GM21529 (cell line): ENCODE measurements around the gene PAX3.

Experiments
- ATAC-seq: cut with Tn5 transposase; IDR thresholded peaks from one replicate; pipeline ENCODE4 v1.9.1; 2021; ENCODE audit not compliant: unreplicated experiment

PAX3 gene

DNA sequence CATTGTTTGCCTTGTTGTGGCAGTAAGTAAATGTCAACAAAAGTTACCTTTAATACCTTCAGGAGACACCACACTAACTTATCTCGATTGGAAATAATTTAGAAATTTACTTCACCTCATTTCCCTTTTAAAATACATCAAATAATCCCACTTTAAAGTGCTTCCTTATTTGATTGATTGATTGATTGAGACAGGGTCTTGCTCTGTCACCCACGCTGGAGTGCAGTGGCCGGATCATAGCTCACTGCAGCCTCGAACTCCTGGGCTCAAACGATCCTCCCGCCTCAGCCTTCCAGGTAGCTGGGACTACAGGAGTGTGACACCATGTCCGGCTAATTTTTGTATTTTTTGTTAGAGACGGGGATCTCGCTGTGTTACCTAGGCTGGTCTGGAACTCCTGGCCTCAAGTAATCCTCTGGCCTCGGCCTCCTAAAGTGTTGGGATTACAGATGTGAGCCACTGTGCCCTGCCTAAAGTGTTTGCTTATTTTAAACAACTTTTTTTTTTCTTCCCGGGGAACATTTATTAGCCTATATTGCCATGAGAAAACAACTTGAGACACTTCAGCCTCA, 12.0 kb upstream of the PAX3 start:
- no peak for ATAC-seq

GRCh38 chr2:222309766-222310165, 11.0 kb upstream of the PAX3 start:
- ATAC-seq, result no peak

DNA sequence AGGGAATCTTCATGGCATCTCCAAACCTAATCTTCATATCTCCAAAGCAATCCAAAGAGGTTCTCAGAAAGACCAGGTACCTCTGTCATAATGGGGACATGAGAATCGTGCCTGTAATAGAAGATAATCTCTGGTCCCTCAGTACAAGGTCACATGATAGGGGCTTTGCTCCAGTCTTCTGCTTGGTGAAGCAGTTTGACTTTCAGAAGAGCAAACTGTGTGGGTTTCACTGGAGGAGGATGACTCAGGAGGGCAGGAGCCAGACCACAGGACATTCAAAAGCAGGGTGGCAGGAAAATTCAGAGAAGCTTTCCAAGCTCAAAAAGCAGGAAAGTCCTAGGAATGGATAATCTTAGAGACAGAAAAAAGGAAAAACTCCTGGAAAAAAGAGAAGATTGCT, 10.6 kb upstream of the PAX3 start:
- no peak for ATAC-seq

- no peak for ATAC-seq
These were observed 9.4 kb upstream of the PAX3 start for GRCh38 chr2:222307978-222308730.

DNA sequence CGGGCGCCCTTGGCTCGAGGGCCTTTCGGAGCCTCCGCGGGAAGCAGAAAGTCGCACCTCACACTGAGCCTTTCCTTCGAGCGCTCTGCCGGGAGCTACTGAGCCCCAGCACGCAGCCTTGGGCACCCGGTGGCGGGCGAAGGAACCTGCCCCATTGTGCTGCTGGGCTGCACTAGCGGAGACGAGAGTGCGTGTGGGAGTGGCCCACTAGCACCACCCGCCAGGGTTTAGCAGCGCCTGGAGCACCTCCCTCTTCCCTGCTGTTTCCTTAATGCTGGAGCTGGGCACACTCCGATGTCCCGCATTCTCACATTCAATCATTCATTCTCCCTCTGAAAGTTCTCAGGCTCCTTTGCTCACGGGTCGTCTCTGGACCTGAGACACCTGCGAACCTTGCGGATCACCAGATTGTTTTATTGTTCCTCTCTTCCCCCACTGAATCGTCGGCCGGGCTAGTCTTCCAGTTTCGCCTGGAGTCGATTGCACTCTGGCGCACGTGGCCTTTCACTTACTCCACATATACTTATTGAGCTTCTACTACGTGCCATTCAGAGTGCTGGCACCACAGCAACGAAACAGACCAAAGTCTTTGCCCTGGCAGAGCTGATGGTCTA, 8.5 kb upstream of the PAX3 start:
- no peak for ATAC-seq

DNA sequence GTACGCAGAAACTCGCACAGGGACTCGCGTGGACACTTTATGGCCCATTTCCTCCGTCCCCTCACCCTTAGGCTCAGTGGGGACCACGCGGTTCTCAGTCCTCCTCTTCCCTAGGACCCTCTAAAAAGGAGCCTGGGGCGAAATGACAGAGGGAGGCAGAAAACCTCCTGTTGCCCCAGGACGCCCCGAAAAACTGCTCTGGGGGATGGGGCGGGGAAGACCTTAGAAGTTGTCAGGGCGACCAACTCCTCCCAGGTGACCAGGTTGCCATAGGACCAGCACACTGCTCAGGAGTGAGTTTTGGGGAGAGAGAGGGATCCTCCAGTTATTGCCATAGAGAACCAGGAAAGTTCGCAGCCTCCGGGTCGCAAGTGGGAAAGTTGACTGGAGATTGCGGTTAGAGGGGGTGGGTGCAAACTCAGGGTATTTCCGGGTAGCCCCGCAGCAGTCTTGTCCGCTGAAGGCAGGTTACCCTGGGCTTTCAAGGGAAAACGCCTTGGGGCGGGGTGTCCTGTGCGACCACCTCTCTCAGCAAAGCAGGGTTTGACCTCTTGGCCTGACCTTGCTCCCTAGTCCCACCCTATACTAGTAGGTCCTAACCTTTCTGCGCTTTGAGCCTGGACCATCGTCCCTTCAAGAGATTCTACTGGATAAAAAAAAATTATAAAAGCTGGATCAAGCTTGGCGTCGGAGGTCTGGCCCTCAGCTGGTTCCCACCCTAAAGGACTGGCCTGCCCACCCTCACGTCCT, 7.8 kb upstream of the PAX3 start:
- no peak for ATAC-seq

DNA sequence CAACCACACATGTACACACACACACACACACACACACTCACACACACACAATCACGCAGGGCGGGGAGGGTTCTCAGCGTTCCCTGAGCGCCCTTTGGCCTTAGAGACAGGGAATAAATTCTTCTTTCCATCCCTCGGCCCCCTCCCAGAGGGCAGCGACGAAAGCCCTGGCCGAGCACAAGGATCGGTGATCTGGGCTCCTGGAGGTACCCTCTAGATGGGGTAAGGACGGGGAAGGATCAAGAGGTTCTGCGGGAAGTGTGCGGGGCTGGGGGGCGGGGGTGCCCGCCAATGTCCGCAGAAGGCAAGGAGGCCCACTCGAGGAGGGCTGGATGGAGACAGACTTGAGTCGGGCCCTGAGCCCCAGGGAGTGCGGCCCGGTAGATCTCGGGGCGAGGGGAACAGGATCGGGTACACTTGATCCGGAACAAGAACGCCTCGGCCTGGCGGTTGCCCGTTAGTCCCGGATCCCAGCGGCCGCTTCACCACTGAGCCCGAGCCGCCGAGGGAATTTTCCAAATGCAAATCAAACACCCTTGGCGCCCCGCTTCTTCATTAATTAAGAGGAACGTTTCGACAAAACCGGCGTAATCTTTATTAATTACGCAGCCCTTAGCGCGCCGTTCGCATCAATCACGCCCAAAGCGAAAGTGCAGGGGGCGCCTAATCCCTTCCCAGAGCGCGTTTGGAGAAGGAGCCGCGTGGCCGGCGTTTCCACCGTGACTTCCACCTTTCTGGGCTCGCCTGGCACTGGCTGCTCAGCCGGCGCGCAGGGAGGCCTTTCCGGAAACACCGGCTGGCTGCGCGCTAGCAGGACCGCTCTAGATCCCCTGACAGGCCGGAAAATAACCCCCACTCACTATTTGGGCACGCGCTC, 7.0 kb upstream of the PAX3 start:
- peak; percentile 60 for ATAC-seq

DNA sequence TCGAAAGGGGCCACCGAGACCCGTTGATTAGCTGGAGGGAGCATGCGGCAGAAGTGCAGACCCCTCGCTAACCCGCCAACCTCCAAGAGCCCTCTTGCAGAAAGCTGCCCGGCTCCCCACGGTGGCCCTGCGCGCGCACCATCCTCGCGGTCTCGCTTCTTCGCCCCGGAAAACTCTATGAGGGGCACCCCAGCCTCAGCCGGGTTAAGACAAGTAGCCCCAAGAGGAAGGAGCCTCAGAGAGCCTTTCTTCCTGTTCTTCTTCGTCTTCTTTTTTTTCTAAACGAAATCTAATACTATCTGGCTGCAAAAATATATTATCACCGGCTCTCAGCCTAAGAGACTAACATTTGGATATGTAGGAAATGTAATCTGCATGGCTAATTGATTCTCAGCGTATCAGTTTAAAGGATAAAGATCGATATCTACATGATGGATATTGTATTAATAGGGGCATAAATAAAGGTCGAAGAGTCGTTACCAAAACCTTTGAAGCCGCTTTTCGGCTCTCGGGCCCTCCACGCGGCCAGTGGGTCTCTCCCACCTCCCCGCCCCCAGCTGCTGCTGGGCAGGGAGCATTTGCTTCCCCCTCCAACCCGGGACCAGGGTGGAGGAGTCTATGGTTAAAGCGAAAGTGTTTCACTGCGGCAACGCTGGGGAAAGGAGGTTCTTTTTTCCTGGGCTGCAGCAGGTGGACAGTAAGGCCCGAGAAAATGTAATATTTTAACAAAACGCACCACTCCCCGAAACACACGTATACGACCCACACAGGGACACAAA, 6.1 kb upstream of the PAX3 start:
- ATAC-seq, result no peak

DNA sequence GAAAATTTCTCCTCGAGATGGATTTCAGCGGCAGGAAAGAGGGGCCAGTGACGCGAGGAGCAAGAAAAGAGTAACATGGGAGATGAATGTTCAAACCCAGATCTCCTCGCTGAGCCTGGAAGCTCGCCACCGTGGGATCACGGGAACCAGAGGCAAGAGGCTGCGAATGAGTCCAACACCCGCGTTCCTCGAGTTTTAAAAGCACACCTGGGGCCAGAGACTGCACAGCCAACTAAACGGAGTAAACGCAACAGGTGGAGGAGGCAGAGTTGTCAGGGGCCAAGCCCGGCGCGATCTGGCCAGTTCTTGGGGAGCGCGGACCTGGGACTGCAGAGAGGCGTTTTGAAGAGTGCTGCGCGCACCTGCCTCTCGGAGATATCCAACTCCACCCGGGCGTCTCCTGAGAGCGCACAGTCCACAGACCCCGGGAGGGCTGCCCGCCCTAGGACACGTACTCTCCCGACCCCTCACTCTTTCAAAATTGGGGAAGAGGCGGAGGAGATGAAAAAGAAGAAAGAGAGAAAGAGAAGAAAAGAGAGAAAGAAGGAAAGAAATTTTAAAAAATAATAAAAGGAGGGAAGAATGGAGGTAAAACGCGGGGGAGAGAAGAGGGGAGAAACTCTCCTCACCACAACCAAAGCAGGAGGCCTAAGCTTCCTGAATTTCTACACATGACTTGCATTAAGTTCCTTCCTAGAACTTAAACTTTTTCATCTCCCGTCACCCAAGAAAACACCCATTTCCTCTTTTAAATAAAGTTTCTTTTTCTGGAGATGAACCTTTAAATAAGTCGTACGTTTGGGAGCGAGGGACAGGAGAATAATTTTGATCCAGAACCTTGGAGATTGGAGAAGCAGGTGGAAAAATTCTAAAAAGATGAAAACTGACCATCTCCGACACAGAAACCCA, 5.3 kb upstream of the PAX3 start:
- ATAC-seq, result no peak

GRCh38 chr2:222303045-222303827, 4.4 kb upstream of the PAX3 start:
- no peak for ATAC-seq

DNA sequence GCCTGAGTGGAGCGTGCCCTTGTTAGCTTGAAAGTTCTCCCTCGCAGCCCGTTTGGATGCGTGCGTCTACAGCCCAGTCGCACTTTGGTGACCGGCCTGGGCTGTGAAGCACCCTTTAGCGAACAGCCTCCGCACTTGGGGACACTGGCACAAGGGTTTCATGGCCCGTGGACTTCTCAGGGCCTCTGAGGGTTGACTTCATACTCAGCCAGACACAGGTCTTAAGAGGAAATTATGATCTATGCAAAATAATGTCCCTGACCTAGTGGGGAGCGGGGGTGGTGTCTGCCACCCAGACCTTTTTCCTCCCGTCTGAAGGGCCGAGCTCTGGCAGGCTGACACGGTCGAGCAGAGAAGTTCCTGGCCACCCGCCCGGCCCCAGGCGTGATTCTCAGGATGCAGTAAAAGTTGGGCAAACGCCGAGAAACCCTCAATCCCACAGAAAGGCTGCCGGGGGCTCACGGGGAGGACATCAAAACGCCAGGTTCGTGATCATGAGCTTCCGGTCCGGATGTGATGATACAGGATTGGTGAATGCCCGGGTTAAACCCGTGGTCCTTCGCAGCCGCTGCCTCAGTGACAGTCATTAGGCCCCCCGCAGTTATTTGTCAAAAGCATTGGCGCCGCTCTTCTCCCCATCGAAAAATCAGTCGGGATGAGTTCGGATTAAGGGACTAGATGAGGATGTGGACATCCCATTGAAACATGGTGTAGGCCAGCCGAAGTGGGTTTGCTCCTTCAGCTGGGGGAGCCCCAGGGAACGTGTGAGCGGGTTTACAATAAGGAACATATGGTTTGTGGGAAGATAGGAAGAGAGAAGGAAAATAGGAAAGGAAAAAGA, 3.6 kb upstream of the PAX3 start:
- ATAC-seq, result no peak

- no peak for ATAC-seq
These were observed 3.0 kb upstream of the PAX3 start for GRCh38 chr2:222301796-222302118.

GRCh38 chr2:222301053-222301795, 2.4 kb upstream of the PAX3 start:
- no peak for ATAC-seq

DNA sequence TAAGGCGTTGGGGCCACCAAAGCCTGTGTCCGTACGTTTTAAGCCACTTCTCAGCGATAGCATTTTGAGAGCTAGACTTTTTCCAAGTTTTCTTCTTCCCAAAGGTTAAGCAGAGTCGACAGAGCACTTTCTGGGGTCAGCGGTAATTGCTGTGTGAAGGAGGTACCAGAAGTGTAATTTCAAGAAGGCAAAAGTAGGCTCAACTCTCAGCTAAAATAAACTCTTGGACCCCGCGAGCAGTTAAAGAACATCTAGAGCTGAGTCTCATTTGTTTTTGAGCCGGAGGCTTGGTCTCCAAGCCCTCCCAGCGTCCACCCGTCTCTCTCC, 1.9 kb upstream of the PAX3 start:
- ATAC-seq, result no peak

- no peak for ATAC-seq
These were observed 1.3 kb upstream of the PAX3 start for GRCh38 chr2:222299906-222300725.

DNA sequence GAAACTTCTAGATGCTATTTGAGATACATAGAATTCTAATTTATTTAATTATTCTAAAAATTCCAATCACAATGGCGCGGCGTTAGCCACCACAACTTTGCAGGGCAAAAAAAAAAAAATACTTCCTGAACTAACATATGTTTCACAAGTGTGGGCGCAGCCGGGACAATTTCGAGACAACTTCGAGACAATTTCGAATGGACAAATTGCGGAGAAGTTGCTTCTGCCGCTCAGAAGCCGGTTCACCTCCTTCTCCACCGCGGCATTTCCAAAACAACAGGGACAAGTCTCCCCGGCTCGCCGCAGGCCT, 842 bp downstream of the PAX3 start:
- no peak for ATAC-seq
